Gastroesophageal sphincter (tissue), 3 donors: Measurements from ENCODE around the gene SLC38A9.

Source experiments
- EP300 ChIP-seq: sonication (generic); formaldehyde crosslinking; IDR thresholded peaks from one replicate; pipeline ENCODE4 v1.6.1; 2017; ENCODE audit warnings: antibody characterized with exemption, mild to moderate bottlenecking
- POLR2A ChIP-seq, 2 donors: fragments of 450-650 bp; IDR thresholded peaks; one replicate each; pipeline ENCODE4 v1.6.1; 2017; ENCODE audit warnings: antibody characterized with exemption in 2 of 2, mild to moderate bottlenecking in 2 of 2, moderate library complexity in 1 of 2
- TF ChIP-seq, protein P1 (sequence below), 4 experiments: fragments of 200-600 bp in 2 of 4; fragments of 450-650 bp in 2 of 4; sonication (generic) in 1 of 4; IDR thresholded peaks; one replicate each; pipeline ENCODE4 v1.5.1; 2017 to 2019; ENCODE audit warnings: antibody characterized with exemption in 4 of 4, mild to moderate bottlenecking in 2 of 4, moderate library complexity in 2 of 4

- TF ChIP-seq, protein P1, sequence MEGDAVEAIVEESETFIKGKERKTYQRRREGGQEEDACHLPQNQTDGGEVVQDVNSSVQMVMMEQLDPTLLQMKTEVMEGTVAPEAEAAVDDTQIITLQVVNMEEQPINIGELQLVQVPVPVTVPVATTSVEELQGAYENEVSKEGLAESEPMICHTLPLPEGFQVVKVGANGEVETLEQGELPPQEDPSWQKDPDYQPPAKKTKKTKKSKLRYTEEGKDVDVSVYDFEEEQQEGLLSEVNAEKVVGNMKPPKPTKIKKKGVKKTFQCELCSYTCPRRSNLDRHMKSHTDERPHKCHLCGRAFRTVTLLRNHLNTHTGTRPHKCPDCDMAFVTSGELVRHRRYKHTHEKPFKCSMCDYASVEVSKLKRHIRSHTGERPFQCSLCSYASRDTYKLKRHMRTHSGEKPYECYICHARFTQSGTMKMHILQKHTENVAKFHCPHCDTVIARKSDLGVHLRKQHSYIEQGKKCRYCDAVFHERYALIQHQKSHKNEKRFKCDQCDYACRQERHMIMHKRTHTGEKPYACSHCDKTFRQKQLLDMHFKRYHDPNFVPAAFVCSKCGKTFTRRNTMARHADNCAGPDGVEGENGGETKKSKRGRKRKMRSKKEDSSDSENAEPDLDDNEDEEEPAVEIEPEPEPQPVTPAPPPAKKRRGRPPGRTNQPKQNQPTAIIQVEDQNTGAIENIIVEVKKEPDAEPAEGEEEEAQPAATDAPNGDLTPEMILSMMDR (IDR thresholded peaks at IDR 0.05): no peak
- TF ChIP-seq POLR2A (IDR thresholded peaks at IDR 0.05): no peak
- no peak for TF ChIP-seq EP300
Observed at GRCh38 chr5:55608595-55609349, 103.4 kb downstream of the SLC38A9 start.
